Measurements from ENCODE around the gene GALNT9. TPM values are rescaled to one million over a fixed set of nuclear protein-coding genes. Genes with fewer than 3 reads are reported as not detected.

Gene GALNT9
- total and polyA plus RNA-seq, 2 experiments from 2014 or later, result 0.33 to 1.4 TPM

DNA sequence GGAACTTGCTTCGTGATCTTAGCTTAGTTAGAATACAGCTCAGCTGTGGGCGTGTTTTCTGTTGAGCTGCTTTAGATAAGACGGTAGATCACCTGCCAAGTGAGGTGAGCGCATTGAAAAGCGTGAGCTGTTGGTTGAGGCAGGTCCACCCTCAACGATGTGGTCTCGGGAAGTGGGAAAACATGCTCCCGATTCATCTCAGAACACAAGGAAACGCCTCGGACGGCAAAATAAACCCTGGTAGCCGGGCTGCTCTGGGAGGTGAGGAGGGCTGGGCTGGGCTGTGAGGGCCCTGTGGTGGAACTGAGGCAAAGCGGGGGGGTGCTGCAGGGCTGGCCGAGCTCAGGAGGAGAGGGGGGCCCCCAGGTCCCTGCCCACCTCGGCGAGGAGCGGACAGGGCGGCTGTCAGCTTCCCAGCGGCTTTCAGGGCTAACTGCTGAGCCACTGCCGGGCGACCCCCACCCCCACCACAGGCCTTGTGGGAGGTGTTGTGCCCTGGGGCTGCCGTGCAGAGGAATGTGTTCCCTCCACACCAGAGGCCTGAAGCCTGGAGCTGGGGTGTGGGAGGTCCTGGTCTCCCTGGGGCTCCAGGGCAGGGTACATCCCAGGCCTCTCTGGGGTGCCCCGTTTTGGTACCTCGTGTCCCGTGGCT, 154.4 kb downstream of the GALNT9 start:
- WGBS, 2 experiments (ENCODE audit: low coverage in 1 of 2, low lambda C conversion rate in 2 of 2, missing lambda C conversion rate in 2 of 2), result 60 to 64% methylated on average over 23 to 25 of the region's 25 CpGs
- no peaks in the 10 kb centered on the region for H3K9me3 ChIP-seq (ENCODE audit: low read depth)
- no peak overlapping the region for H3K4me3 ChIP-seq
- 0 out of 2 replicates have a peak, but pooled peaks cover 2% of the 10 kb centered on the region for H3F3A ChIP-seq (ENCODE audit: insufficient read depth)
- H3K9ac ChIP-seq, result no peak overlapping the region
- H3K27ac ChIP-seq, result no peak overlapping the region
- DNase-seq, result no peak
- TF ChIP-seq EZH2phosphoT487 (IDR thresholded peaks at IDR 0.05; ENCODE audit: insufficient read depth, low read depth), result no peak
- no peak for TF ChIP-seq EZH2 (IDR thresholded peaks at IDR 0.05; ENCODE audit: insufficient read depth, poor library complexity, severe bottlenecking)
- H4K20me1 ChIP-seq (ENCODE audit: insufficient read depth), result no peaks in the 10 kb centered on the region
- no peaks in the 10 kb centered on the region for H3K36me3 ChIP-seq (ENCODE audit: low read depth)
- in situ Hi-C loops (cut with MboI), result loop anchor here (25.0 kb wide), 1 partner anchor 437 kb away; the partner anchor contains the start of genes LRCOL1 and P2RX2
- H3K79me2 ChIP-seq (ENCODE audit: insufficient read depth), result no peaks in the 10 kb centered on the region
- peaks cover 23% of the 10 kb centered on the region; the same call in 1 of the 2 replicates for H3K27me3 ChIP-seq (replicated peaks; ENCODE audit: insufficient read depth)
- no peaks in the 10 kb centered on the region for H3K9me2 ChIP-seq (ENCODE audit: insufficient read depth)
- H2AFZ ChIP-seq, result no peak overlapping the region
- peaks cover 6% of the 10 kb centered on the region; the same call in 1 of the 2 replicates for H3K4me1 ChIP-seq (ENCODE audit: insufficient read depth)
- no peak overlapping the region for H3K4me2 ChIP-seq (ENCODE audit: unreplicated experiment)

- H3K79me2 ChIP-seq (ENCODE audit: insufficient read depth), result no peaks in the 10 kb centered on the region
- H2AFZ ChIP-seq, result no peak overlapping the region
- in situ Hi-C loops (cut with MboI), result loop anchor here (25.0 kb wide), 1 partner anchor 438 kb away; the partner anchor contains the start of genes LRCOL1 and P2RX2
- 71 to 72% methylated on average over 30 of the region's 30 CpGs for WGBS, 2 experiments (ENCODE audit: low coverage in 1 of 2, low lambda C conversion rate in 2 of 2, missing lambda C conversion rate in 2 of 2)
- TF ChIP-seq EZH2 (IDR thresholded peaks at IDR 0.05; ENCODE audit: insufficient read depth, poor library complexity, severe bottlenecking) (no peak), EZH2phosphoT487 (IDR thresholded peaks at IDR 0.05; ENCODE audit: insufficient read depth, low read depth) (no peak)
- peaks cover 10% of the 10 kb centered on the region; the same call in 1 of the 2 replicates for H3K4me1 ChIP-seq (ENCODE audit: insufficient read depth)
- H3K9me2 ChIP-seq (ENCODE audit: insufficient read depth), result no peaks in the 10 kb centered on the region
- H3K4me3 ChIP-seq, result no peak overlapping the region
- no peaks in the 10 kb centered on the region for H4K20me1 ChIP-seq (ENCODE audit: insufficient read depth)
- no peaks in the 10 kb centered on the region for H3K36me3 ChIP-seq (ENCODE audit: low read depth)
- H3K27ac ChIP-seq, result no peak overlapping the region
- peaks cover 23% of the 10 kb centered on the region; the same call in 1 of the 2 replicates for H3K27me3 ChIP-seq (replicated peaks; ENCODE audit: insufficient read depth)
- H3K9ac ChIP-seq, result no peak overlapping the region
- no peak overlapping the region for H3K4me2 ChIP-seq (ENCODE audit: unreplicated experiment)
- no peak for DNase-seq
- no peaks in the 10 kb centered on the region for H3K9me3 ChIP-seq (ENCODE audit: low read depth)
- H3F3A ChIP-seq (ENCODE audit: insufficient read depth), result 0 out of 2 replicates have a peak, but pooled peaks cover 6% of the 10 kb centered on the region
Observed at GRCh38 chr12:132174015-132174838, 155.2 kb downstream of the GALNT9 start.

GRCh38 chr12:132173135-132174014, 156.0 kb downstream of the GALNT9 start:
- Histone ChIP-seq H3K4me2 (ENCODE audit: unreplicated experiment) (no peak overlapping the region), H3K9ac (no peak overlapping the region), H3K9me2 (ENCODE audit: insufficient read depth) (no peaks in the 10 kb centered on the region), H3K4me3 (no peak overlapping the region), H3K27me3 (replicated peaks; ENCODE audit: insufficient read depth) (peaks cover 23% of the 10 kb centered on the region; the same call in 1 of the 2 replicates), H3K4me1 (ENCODE audit: insufficient read depth) (peaks cover 10% of the 10 kb centered on the region; the same call in 1 of the 2 replicates), H3K9me3 (ENCODE audit: low read depth) (no peaks in the 10 kb centered on the region), H3K36me3 (ENCODE audit: low read depth) (no peaks in the 10 kb centered on the region), H3K27ac (no peak overlapping the region), H4K20me1 (ENCODE audit: insufficient read depth) (no peaks in the 10 kb centered on the region), H2AFZ (no peak overlapping the region), H3K79me2 (ENCODE audit: insufficient read depth) (no peaks in the 10 kb centered on the region), H3F3A (ENCODE audit: insufficient read depth) (0 out of 2 replicates have a peak, but pooled peaks cover 6% of the 10 kb centered on the region)
- 55 to 62% methylated on average over 32 to 35 of the region's 35 CpGs for WGBS, 2 experiments (ENCODE audit: low coverage in 1 of 2, low lambda C conversion rate in 2 of 2, missing lambda C conversion rate in 2 of 2)
- TF ChIP-seq EZH2 (IDR thresholded peaks at IDR 0.05; ENCODE audit: insufficient read depth, poor library complexity, severe bottlenecking) (no peak), EZH2phosphoT487 (IDR thresholded peaks at IDR 0.05; ENCODE audit: insufficient read depth, low read depth) (no peak)
- DNase-seq, result no peak
- in situ Hi-C loops (cut with MboI), result loop anchor here (25.0 kb wide), 1 partner anchor 439 kb away; the partner anchor contains the start of genes LRCOL1 and P2RX2
